Loucy (cell line): Measurements from ENCODE around the gene COL21A1.

ENCODE experiments used
- H2AFZ ChIP-seq: fragments of 200-600 bp; sonication (generic); 2 replicates; pipeline ENCODE4 v1.6.0; 2016; ENCODE audit warnings: antibody characterized with exemption, mild to moderate bottlenecking, low read length, moderate library complexity
- H3F3A ChIP-seq: fragments of 200-600 bp; 2 replicates; pipeline ENCODE4 v1.6.0; 2016; ENCODE audit warnings: antibody characterized with exemption, low read depth, mild to moderate bottlenecking
- H3K27me3 ChIP-seq: fragments of 200-600 bp; sonication (generic); 2 replicates; pipeline ENCODE4 v1.6.1; 2014; ENCODE audit warnings: low read length, mild to moderate bottlenecking; ENCODE audit not compliant: insufficient read depth, poor library complexity, severe bottlenecking
- H3K36me3 ChIP-seq: fragments of 200-600 bp; sonication (generic); 2 replicates; pipeline ENCODE4 v1.6.1; 2016; ENCODE audit warnings: low read length; ENCODE audit not compliant: insufficient read depth
- H3K4me1 ChIP-seq: fragments of 200-600 bp; sonication (generic); 2 replicates; pipeline ENCODE4 v1.5.1; 2014; ENCODE audit warnings: low read length, mild to moderate bottlenecking; ENCODE audit not compliant: insufficient read depth, poor library complexity, severe bottlenecking
- H3K4me2 ChIP-seq: fragments of 200-600 bp; sonication (generic); 2 replicates; pipeline ENCODE4 v1.6.0; 2014; ENCODE audit warnings: antibody characterized with exemption, low read length, low read depth, mild to moderate bottlenecking; ENCODE audit not compliant: poor library complexity, severe bottlenecking
- H3K4me3 ChIP-seq: fragments of 200-600 bp; sonication (generic); 2 replicates; pipeline ENCODE4 v1.5.1; 2014; ENCODE audit warnings: low read length, mild to moderate bottlenecking, mixed read lengths; ENCODE audit not compliant: poor library complexity, severe bottlenecking
- H3K79me2 ChIP-seq: fragments of 200-600 bp; sonication (generic); 2 replicates; pipeline ENCODE4 v1.6.1; 2014; ENCODE audit warnings: low read length; ENCODE audit not compliant: insufficient read depth
- H3K9ac ChIP-seq: fragments of 200-600 bp; sonication (generic); 2 replicates; pipeline ENCODE4 v1.6.0; 2014; ENCODE audit warnings: mild to moderate bottlenecking, low read depth, low read length, moderate library complexity; ENCODE audit not compliant: poor library complexity, severe bottlenecking
- H3K9me2 ChIP-seq: fragments of 200-600 bp; sonication (generic); replicated peaks from 2 replicates; pipeline ENCODE4 v1.6.1; 2016; ENCODE audit warnings: low read depth, low read length, mixed read lengths
- H3K9me3 ChIP-seq: fragments of 200-600 bp; sonication (generic); 2 replicates; pipeline ENCODE4 v1.6.1; 2014; ENCODE audit warnings: mild to moderate bottlenecking, antibody characterized with exemption, low read length, low read depth; ENCODE audit not compliant: insufficient read depth
- H4K20me1 ChIP-seq: fragments of 200-600 bp; sonication (generic); 2 replicates; pipeline ENCODE4 v1.6.0; 2014; ENCODE audit warnings: antibody characterized with exemption, low read length, mild to moderate bottlenecking; ENCODE audit not compliant: insufficient read depth, poor library complexity, severe bottlenecking
- CTCF ChIP-seq: fragments of 200-600 bp; sonication (generic); conservative IDR thresholded peaks from 2 replicates; pipeline ENCODE4 v1.5.1; 2014; ENCODE audit warnings: mild to moderate bottlenecking, antibody characterized with exemption, low read length
- EZH2phosphoT487 ChIP-seq: fragments of 200-600 bp; IDR thresholded peaks from 2 replicates; pipeline ENCODE4 v1.6.1; 2018; ENCODE audit warnings: antibody characterized with exemption, mild to moderate bottlenecking, moderate library complexity, borderline replicate concordance

COL21A1 gene

DNA sequence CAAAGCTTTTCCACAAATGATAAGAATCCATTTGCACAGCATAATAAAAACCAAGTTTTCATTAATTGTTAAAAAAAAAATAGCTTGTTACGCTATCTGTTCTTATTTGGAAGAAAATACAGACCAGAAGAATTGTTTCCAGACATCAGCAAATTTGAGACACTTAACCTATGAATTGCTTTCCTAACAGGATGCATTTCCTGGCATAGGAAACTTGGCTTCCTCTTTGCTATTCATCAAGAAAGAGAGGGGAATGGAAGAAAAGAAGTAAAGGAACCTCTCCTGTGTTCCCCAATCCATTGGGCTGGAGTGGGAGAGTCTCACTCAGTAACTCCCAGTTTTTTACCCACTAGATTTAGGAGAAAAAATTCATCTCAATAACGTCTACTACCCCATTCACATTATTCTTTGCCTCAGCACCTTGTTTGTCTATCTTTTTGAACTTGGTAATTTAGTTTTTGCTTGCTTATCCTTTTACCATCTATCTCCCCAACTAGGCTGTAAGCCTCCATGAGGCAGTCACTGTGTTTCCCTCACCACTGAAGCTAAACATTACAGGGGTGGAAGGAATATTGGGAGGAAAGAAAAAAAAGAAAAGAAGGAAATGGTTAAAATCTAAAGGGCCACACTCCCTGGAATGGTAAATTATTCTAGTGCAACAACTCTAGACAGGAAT, 150.3 kb downstream of the COL21A1 start:
- H3K9me2 ChIP-seq: no peaks in the 10 kb centered on the region
- no peaks in the 10 kb centered on the region for H3K36me3 ChIP-seq
- no peaks in the 10 kb centered on the region for H3F3A ChIP-seq
- no peak overlapping the region for H3K4me3 ChIP-seq
- no peaks in the 10 kb centered on the region for H3K4me1 ChIP-seq
- no peak overlapping the region for H2AFZ ChIP-seq
- no peaks in the 10 kb centered on the region for H3K27me3 ChIP-seq
- TF ChIP-seq EZH2phosphoT487: no peak
- TF ChIP-seq CTCF: no peak
- H4K20me1 ChIP-seq: no peaks in the 10 kb centered on the region
- no peak overlapping the region for H3K4me2 ChIP-seq
- no peak overlapping the region for H3K9ac ChIP-seq
- no peaks in the 10 kb centered on the region for H3K9me3 ChIP-seq
- H3K79me2 ChIP-seq: no peaks in the 10 kb centered on the region

- Histone ChIP-seq H3K4me3 (no peak overlapping the region), H3K9ac (no peak overlapping the region), H3K27me3 (no peaks in the 10 kb centered on the region), H3K4me1 (peaks cover 1% of the 10 kb centered on the region), H3K36me3 (no peaks in the 10 kb centered on the region), H3K79me2 (no peaks in the 10 kb centered on the region), H3K9me2 (no peaks in the 10 kb centered on the region), H3K4me2 (no peak overlapping the region), H3K9me3 (no peaks in the 10 kb centered on the region), H3F3A (no peaks in the 10 kb centered on the region), H2AFZ (no peak overlapping the region), H4K20me1 (no peaks in the 10 kb centered on the region)
- TF ChIP-seq EZH2phosphoT487 (no peak), CTCF (no peak)
Measured at GRCh38 chr6:56096541-56096940, 150.8 kb downstream of the COL21A1 start.

GRCh38 chr6:56093776-56094175, 153.6 kb downstream of the COL21A1 start:
- no peak overlapping the region for H3K4me2 ChIP-seq
- no peaks in the 10 kb centered on the region for H3K79me2 ChIP-seq
- TF ChIP-seq EZH2phosphoT487: no peak
- TF ChIP-seq CTCF: no peak
- H3K4me3 ChIP-seq: no peak overlapping the region
- H3K27me3 ChIP-seq: no peaks in the 10 kb centered on the region
- H3F3A ChIP-seq: no peaks in the 10 kb centered on the region
- no peaks in the 10 kb centered on the region for H3K9me2 ChIP-seq
- no peaks in the 10 kb centered on the region for H3K9me3 ChIP-seq
- H3K9ac ChIP-seq: no peak overlapping the region
- H3K4me1 ChIP-seq: peaks cover 8% of the 10 kb centered on the region
- no peaks in the 10 kb centered on the region for H3K36me3 ChIP-seq
- no peak overlapping the region for H2AFZ ChIP-seq
- no peaks in the 10 kb centered on the region for H4K20me1 ChIP-seq
